IPS-NIHi7 (cell line): ENCODE results near the gene SEC16A.

Source experiments
- DNase-seq: peaks from one replicate; pipeline ENCODE4 v3.0.0; 2012; ENCODE audit warnings: mixed read lengths; ENCODE audit errors: extremely low spot score

The SEC16A gene

DNA sequence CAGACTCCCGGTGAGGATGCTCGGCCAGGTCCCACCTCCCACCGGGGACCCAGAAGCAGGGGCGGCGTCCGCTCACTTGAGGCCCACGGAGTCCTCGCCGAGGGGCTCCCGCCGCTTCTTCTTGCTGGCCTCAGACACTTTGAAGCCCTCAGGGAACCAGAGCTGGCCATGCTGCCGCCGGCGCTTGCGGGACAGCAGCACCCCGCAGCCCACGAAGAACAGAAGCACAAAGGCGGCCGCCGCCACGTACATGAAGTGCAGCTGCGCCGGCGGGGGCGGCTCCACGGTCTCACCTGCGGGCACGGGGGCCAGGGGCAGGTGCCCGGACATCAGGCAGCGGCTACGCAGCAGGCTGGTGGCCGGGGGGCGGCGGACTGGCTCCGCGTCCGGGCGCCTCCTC, 19.4 kb upstream of the SEC16A start:
- no peak for DNase-seq

GRCh38 chr9:136501686-136502085, 18.8 kb upstream of the SEC16A start:
- no peak for DNase-seq

DNA sequence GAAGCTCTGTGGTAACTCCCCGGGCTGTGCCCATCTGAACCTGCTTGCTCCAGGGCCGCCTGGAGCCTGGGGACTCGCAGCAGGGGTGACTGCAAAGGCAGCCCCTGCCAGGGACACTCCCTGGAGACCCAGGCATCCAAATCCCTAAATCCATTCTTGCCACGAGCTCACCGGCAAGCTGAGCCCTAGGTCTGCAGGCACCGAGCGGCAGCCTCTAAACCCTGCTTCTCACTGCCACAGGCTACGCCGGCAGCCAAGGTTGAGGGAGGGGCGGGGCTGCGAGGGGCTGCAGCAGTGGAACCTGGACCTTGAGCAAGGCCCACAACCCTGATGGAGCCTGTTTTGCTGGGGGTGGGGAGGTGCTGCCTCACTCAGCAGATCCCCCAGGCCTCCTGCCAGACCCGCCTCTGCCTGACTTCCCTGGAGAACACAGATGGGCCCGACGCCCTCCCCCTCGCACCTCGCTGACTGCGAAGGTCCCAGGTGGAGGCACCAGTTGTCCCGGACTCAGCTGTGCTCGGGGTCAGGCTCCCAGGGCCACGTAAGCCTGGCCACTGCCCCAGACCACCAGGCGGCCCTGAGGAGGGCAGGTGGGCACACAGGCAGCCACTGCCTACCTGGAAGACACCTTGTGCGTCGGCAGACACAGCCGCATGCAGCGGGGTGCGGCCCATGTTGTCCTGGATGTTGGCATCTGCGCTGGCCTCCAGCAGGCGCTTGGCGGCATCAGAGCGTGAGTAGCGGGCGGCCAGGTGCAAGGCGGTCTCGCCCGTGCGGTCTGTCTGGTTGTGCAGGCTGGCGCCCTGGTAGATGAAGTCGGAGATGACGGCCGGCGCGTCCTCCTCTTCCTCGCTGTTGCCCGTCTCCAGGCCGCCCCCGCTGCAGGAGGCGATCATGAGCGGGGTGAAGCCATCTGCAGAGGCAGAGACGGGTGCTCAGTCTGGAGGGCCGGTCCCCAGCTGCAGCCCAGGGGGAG, 17.4 kb upstream of the SEC16A start:
- no peak for DNase-seq

GRCh38 chr9:136499071-136499934, 16.5 kb upstream of the SEC16A start:
- DNase-seq, result no peak

- no peak for DNase-seq
Observed at GRCh38 chr9:136497916-136498695, 15.3 kb upstream of the SEC16A start.

GRCh38 chr9:136496801-136497620, 14.2 kb upstream of the SEC16A start:
- DNase-seq, result no peak

GRCh38 chr9:136496181-136496580, 13.3 kb upstream of the SEC16A start:
- no peak for DNase-seq

GRCh38 chr9:136495238-136495800, 12.5 kb upstream of the SEC16A start:
- DNase-seq, result no peak

DNA sequence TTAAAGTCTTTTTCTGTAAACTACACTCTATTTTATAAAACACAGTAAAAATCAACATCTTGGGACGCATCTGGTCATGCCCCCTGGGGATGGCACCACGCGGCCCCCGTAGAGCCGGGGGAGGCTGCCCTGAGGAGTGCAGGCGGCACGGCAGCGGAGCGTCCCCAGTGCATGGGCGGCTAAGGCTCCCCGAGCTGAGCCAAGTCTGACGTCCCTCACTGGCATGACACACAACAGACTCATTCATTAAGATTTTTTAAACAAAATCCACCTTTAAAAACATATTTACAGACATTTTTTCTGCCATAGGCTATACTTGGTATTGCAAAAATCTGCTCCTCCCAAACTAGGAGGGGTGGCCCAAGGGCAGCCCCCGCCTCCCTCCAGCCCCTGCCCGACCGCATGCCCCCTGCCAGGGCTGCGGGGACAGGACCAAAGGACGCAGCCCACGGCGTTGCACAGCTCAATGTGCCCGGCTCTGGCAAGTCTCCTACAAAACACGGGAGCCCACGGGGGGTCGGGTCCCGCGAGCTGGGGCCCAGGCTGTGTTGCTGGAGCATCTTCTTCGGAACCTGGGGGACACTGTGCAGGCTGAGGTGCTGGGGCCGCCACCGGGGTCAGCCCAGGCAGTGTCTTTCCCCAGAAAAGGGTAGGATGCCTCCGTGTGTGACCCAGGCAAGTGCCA, 11.8 kb upstream of the SEC16A start:
- DNase-seq, result no peak

GRCh38 chr9:136494012-136494411, 11.2 kb upstream of the SEC16A start:
- DNase-seq, result no peak

- DNase-seq, result no peak
Observed at GRCh38 chr9:136493567-136493971, 10.7 kb upstream of the SEC16A start.

DNA sequence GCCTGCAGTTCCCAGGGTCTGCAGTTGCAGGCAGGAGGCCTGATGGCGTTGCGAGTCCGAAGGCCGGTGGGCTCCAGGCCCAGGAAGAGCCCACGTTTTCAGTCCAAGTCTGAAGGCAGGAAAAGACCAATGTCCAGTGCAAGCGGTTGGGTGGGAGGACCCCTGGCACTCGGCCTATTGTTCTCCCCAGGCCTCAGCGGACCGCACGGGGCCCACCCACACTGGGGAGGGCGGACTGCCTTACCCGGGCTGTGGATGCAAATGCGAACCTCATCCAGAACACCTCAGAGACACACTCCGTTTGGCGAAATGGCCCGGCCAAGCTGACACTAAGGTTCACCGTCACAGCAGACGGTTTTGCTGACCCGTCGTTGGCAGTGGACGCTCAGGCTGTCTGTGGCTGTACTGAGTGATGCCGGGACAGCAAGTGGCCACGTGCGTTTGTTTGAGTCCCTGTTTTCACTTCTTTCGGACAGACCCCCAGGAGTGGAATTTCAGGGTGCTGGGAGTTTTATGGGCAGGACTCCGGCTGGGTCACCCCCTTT, 10.2 kb upstream of the SEC16A start:
- DNase-seq, result no peak

GRCh38 chr9:136489731-136490130, 6.9 kb upstream of the SEC16A start:
- DNase-seq, result no peak

DNA sequence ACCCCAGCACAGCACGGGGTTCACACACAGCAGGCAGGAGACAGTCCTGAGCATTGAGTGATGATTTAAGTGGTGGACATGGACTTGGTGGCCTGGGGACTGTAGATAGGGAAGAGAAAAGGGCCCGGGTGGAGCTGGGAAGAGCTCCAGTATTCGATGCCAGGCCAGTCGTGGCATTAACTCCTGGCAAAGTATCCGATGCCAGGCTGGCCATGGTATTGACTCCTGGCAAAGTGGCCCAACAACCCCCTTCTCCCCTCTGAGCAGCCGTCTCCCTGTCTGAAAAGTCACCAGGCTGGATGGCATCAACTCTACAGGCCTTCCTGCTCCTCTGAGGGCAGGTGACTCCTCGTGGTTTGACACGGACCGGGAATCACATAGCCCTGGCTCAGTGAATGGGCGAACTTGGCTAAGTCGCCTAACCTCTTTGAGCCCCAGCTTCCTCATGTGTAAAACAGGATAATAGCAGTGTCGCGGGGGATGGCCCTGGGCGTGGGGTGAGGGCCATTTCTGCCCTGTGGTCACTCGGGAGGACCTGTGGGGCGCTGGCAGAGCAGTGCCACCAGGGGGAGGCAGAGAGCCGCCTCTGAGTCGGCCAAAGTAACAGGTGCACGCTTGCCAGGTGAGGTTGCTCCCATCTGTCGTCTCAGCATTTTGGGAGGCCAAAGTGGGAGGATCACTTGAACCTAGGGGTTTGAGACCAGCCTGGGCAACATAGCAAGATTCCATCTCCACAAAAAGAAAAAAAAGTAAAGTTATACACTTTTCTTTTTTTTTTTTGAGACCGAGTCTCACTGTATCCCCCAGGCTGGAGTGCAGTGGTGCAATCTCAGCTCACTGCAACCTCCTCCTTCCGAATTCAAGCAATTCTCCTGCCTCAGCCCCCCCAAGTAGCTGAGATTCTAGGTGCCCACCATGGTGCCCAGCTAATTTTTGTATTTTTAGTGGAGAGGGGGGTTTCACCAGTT, 5.7 kb upstream of the SEC16A start:
- peak; percentile 76 for DNase-seq

DNA sequence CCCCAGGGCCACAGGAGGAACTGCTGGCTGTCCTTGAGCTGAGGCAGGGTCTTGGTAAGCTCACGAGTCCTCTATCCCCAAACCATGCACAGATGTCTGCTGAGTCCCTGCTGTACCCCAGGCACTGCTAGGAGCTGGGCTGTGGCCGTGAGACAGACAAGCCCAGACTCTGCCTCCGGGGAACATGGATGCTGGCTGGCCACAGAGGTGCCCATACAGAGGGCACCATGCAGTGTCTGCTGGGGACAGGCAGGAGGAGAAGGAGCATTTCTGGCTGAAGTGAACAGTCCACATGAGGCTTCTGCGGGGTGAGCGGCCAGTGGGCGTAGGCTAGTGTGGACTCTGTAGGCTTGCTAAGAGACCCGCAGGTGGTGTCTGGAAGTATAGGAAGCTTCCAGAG, 4.8 kb upstream of the SEC16A start:
- DNase-seq, result no peak

DNA sequence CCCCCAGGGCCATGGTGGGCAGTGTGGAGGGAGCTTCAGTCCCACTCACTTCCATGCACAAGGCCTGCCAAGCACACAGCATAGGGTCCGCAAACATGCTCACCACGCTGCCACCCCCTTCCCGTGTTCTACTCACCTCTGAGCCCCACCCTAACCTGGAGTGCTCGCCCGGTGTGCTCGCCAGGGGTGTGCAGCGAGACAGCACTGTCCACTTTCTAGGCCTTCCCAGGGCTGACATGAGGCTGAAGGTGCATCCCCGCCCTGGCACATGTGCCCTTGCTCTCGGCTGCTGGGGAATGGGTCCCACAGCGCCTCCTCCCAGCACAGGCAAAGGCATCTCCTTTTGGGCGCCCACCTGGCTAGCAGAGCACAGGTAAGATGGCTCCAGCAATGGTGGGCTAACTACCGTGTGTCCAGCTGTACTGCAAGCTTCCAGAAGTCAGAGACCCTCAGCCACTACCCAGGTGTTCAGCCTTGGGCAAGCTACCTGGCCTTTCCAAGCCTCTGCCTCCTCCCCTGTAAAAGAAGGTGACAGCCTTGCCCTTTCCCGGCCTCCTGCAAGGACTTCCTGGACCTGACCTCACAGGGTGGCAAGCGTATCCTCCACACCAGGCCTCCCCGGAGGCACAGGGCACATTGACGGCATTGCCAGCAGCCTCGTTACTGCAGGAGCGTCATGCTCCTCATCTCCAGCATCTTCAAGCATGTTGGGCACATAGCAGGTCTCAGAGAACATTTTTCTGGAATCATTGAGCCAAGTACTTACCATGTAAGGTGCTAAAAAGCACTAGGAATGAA, 4.2 kb upstream of the SEC16A start:
- DNase-seq, result no peak

DNA sequence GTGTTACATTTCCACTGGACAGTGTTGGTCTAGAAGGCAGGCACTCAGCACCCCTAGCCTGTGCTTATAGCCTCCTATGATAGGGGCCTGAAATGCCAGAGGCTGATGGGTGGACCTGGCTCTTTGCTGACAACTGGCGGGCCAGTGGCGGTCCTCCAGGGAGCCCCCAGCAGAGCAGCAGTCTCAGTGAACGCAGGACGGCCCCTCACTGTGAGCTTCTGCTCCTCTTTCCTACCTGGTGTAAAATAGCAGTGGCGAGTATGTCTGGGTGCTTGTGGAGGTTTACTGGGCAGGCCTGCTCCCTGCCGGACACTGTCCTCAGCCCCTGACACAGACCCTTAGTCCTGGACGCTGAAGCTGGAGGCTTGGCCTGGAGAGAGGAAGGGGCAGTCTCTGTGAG, 3.3 kb upstream of the SEC16A start:
- DNase-seq, result no peak
